Adipose tissue (tissue), 3 donors: ENCODE results near the gene SELENOP. TPM values are rescaled to one million over a fixed set of nuclear protein-coding genes. Genes with fewer than 3 reads are reported as not detected.
"Not testable (repeated sequence)": the region's sequence is repeated elsewhere in the genome, so short reads cannot be mapped to it uniquely, and the experiment has no call there.

Experiments used
- H3K27ac ChIP-seq: one replicate; pipeline ENCODE4 v1.5.1; 2013; ENCODE audit warnings: low read depth, low read length
- WGBS, 3 donors: extraction: QIAGEN DNeasy Blood & Tissue Kit; methylation state at CpG; one replicate each; pipeline ENCODE4 v1.1.7; 2013; 5-methylcytosine and 5-hydroxymethylcytosine counted together
- polyA plus RNA-seq, 3 donors: library from polyadenylated mRNA; stranded (reverse); fragments of 200-250 nt; gene quantifications; one replicate each; pipeline ENCODE4 v1.2.3, GENCODE V29; 2013
- donor health status: healthy with polysubstance abuse.
- donor health status: Bipolar disorder and iron deficiency.
- donor health status: healthy.

SELENOP gene
- polyA plus RNA-seq, 3 donors: 83.3 to 442 (median 228) TPM

DNA sequence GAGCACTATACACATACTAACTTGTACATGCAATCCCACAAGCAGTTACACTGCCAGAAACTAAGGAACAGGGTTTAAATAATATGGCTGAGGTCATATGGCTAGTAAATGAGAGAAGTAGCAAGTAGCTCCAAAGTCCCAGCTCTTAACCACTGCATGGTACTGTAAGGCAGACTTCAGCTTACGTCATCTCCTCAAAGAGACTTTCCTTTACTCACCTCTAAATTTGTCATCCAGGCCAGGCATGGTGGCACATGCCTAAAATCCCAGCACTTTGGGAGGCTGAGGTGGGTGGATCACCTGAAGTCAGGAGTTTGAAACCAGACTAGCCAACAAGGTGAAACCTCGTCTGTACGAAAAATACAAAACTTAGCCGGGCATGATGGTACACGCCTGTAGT lies 20.4 kb upstream of the SELENOP start:
- WGBS, 3 donors: 97 to 99% (median 97%) methylated on average over 5 of the region's 5 CpGs
- no peak overlapping the region for H3K27ac ChIP-seq

DNA sequence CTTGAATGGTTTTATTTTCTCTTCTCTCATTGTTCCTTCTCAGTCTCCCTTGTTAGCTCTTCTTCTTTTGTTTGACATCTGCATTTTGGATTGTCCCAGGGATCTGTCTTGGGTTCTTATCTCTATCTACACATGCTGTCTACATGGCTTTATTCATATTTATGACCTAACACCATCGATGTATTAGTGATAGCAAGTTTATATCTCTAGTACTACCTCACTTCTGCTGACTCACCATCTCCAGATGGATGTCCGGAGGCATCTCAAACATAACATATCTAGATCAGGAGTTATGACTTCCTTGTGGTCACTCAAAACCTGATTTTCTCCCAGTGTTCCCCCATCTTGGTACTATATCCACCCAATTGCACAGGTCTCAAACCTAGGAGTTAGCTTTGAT lies 19.2 kb upstream of the SELENOP start:
- 81 to 87% (median 86%) methylated on average over 2 of the region's 2 CpGs for WGBS, 3 donors
- H3K27ac ChIP-seq: no peak overlapping the region

DNA sequence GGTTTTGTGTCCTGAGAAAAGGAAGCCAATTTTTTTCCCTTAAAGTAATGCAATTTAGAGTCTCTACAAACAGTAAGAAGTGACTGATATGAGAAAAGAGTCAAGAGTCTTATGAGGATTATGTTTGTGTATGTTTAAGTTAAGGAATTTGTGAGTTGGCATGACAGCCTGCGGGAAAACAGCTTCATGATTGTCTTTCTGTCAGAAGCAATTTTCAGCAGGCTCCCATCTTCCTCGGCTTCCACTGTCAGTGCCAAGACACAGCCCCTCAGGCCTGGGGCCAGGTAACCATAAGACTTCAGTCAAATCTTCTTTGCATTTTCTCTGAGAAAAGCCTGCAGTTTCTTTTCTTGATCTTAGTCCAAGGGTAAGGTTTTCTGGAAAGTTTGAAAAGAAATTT lies 17.0 kb upstream of the SELENOP start:
- WGBS, 3 donors: 65 to 72% (median 66%) methylated on average over 2 of the region's 2 CpGs
- H3K27ac ChIP-seq: no peak overlapping the region

DNA sequence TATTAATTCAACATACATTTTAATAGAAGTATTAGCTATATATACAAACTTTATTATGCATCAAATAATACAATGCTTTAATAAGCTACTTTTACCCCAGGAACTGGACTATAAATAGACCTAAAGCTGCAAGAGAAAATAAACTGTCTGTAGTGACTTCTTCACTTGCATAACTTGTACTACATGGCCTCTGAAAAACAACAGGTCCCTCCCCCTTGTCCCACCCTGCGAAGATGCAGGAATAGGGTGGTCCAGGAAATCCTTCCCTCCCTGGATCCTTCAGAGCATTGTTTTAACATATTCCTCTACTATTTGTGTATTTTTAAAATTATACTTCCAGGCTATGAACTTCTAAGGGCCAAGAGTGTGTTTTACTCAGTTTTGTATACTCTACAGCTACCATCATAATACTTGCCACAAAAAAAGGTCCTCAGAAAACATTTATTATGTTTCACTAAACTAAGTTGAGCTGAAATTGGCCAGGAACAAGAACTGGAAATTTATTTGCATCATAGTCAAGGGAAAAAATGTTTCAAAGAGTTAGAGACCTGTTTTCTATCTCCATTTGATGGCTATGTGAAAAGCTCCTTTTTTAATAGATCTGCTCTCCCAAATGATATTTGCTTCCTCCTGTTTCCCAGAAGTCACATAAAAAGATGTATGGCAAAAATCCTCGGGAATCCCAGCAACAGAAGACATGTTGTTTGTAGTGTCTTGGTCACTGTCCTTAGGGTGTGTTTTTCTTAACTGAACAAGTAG lies 15.2 kb upstream of the SELENOP start:
- no peak overlapping the region for H3K27ac ChIP-seq
- 46 to 66% (median 62%) methylated on average over 2 of the region's 2 CpGs for WGBS, 3 donors

DNA sequence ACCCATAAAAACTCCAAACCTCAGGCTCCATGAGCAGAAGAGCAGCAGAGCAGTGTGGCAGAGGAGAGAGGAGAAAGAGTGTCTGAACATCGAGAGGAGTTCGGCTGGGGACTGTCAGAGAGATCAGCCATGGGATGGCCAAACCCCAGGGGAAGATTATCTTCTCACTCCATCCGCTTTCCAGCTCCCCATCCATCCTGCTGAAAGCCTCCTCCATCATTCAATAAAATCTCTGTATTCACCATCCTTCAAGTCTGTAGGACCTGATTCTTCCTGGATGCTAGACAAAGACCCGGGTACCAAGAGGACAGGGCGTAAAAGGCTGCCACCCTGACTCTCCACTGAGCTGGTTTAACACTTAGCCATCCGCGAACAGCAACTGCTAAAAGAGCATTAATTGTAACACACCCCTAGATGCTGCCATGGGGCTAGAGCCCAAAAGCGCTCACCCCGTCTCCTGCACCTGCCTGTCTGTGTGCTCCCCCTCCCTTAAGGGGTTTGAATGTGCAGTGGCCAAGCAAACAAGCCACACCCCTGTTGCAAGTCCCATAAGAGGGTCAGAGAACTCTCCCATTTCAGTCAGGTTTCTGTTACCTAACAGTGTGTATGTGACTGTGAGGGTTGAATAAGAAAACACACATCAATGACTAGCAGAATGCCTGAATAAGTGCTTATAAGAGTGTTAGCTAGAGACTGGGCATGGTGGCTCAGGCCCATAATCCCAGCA lies 13.9 kb upstream of the SELENOP start:
- H3K27ac ChIP-seq: no peak overlapping the region
- WGBS, 3 donors: 83 to 93% (median 89%) methylated on average over 9 of the region's 9 CpGs

DNA sequence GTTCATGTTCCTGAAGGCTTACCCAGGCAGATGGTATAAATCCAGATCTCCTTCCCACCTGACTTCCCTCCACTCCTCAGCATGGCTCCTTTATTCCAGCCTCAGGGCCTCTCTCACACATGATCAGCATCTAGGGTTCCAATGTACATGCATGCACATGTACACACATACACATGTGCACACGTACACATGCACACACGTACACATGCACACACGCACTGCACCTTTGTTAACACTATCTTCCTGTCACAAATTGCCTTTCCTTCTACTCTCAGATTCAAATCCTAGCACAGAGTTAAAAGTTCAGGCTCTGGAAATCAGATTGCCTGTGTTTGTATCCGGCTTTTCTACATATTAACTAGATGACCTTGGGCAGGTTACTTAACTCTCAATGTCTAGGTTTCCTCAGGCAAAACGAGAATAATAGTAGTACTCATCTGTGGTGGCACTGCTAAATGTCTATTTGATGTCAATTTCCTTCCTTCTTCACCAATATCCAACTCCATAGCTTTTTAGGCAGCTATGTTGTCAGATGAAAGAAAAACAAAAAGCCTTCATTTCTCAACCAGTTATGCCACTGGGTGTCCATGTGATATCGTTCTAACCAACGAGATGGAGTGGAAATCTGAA lies 12.8 kb upstream of the SELENOP start:
- WGBS, 3 donors: 20 to 75% (median 68%) methylated on average over 7 of the region's 7 CpGs
- no peak overlapping the region for H3K27ac ChIP-seq

DNA sequence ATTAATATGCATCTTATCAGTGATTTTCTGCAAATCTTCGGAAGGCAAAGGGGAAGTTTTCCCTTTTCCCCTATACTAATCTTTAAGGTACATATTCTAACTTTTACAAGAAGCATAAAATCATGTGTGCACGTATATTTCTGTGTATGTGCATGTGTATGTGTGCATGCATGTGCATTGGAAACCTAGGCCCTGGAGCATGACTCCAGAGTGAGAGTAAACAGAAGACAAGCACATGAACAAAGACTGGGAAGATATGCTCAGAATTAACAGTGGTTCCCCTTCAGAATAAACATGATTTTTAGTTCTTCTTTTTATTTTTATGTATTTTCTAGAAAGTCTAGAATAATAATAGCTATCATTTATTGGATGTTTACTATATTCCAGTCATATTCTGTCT lies 10.9 kb upstream of the SELENOP start:
- 80 to 87% (median 85%) methylated on average over 2 of the region's 2 CpGs for WGBS, 3 donors
- no peak overlapping the region for H3K27ac ChIP-seq

DNA sequence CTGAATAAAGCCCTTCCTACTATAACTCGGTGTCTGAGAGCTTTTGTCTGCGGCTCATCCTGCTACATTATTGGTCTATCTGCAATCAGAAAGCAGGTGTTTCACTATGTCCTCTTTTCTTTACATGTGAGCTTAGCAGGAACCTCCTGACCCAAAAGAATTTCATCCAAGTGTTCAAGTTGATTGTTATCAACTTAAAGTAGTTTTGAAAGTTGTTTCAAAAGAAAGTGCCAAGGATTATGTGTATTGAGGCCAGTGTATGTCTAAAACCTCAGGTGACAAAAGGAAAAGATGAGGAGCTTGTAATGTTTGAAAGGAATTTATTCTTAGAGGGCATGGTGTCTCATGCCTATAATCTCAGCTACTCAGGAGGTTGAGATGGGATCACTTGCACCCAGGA lies 8.1 kb upstream of the SELENOP start:
- WGBS, 3 donors: 47 to 97% (median 72%) methylated on average over 2 of the region's 2 CpGs
- no peak overlapping the region for H3K27ac ChIP-seq

DNA sequence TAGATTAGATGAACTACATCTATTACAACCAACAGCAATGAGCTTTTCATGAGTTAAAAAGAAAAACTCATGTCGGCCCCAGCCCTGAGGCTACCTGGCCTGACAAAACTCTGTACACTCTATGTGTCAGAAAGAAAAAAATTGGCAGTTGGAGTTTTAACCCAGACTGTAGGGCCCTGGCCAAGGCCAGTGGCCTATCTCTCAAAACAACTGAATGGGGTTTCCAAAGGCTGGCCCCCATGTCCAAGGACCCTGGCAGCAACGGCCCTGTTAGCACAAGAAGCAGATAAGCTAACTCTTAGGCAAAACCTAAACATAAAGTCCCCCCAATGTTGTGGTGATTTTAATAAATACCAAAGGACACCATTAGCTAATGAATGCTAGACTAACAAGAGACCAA lies 4.9 kb upstream of the SELENOP start:
- H3K27ac ChIP-seq: not testable (repeated sequence)
- WGBS, 3 donors: 49 to 96% (median 91%) methylated on average over 2 of the region's 2 CpGs

DNA sequence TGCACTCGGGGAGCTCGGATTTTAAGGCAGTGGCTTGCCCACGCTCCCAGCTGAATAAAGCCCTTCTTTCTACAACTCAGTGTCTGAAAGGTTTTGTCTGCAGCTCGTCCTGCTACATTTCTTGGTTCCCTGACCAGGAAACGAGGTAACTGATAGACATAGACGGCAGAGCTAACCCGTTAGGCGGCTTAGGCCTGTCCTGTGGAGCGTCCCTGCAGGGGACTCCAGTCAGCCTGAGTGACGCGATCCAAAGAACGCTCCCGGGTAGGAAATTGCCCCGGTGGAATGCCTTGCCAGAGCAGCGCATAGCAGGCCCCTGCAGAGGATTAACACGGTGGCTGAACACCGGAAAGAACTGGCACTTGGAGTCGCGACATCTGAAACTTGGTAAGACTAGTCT lies 1.8 kb upstream of the SELENOP start:
- 77 to 92% (median 92%) methylated on average over 19 of the region's 19 CpGs for WGBS, 3 donors
- no peak overlapping the region for H3K27ac ChIP-seq

DNA sequence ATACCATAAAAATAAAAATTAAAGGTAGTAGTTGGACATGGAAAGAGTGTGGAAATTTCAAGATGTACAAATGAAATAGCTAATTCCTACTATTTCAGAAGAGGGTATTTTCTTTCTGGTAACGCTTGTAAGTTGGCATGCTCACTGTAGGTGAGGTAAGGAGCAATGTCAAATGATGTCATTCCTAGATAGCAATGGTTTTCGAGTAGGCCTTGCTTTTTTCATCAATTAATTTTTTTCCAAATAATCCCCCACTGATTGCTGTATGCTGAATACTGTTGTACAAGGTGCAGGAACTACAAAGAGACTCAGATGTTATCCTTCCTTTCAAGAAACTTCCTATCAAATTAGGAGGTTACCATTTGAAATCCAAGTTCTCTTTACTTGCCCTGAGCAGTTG lies 928 bp upstream of the SELENOP start:
- no peak overlapping the region for H3K27ac ChIP-seq
- WGBS, 3 donors: 45 to 78% (median 70%) methylated on average over 2 of the region's 2 CpGs

DNA sequence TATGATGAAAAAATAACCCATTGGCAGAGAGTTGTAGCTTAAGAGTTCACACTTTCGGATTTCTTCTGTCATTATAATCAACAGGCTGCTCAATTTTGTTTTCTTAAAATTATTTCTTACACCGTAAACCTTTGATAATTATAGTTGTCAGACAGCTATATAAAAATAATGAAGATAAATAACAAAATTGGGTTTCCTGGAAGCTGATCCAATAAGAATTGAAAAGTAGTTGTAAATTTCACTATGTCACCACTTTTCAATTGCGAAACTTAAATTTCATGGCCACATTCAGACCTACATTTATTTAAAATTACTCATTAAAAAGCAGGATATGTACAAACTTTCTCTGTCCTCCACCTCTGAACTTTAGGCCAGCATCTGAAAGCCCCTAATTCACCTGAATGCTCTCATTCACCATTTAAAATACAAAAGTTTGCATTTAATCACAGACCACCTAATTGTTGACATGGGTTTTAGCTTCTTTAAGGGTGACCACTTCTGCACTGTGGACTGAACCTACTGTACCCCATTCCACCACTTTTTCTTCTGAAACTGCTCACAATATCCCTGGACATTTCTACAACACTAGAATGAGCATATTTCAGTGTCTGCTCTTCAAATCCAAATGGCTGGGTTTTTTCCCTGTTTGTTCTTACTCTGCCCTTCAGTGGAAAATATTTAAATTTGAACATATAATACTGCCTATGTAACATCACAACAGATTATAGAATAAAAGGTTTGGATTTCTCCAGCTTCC lies 680 bp downstream of the SELENOP start:
- H3K27ac ChIP-seq: no peak overlapping the region
- 14 to 26% (median 19%) methylated on average over 3 of the region's 3 CpGs for WGBS, 3 donors

DNA sequence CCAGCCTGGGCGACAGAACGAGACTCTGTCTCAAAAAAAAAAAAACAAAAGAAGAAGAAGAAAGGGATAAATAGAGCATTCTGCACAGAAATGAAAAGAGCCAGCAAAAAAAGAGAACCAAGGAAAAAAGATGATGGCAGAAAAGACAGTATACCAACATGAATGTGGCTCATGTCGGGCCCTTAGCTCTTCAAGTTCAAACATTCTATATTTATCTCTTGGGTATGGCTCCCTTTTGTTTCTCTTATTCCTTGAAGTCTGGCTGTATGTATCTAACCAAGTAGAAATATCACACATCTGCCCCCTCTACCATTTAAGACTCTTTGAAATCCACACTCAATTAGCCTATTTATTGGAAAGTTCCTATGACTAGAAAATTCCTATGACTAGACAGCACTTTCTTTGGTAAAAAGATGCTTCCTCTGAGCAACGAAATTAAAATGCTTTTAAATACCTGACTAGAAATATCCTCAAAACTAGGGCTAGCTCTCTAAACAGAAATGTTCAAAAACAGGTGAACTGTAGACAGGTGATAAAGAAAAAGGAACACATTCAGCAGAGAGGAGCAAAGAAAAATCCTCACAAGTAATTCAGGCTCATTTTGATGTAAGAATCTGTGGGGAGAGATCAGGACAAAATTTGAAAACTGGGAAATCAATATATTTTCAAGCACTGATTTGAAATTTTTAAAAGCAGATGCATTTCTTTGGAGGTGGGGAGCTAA lies 2.6 kb downstream of the SELENOP start:
- 64 to 68% (median 65%) methylated on average over 4 of the region's 4 CpGs for WGBS, 3 donors
- H3K27ac ChIP-seq: no peak overlapping the region

DNA sequence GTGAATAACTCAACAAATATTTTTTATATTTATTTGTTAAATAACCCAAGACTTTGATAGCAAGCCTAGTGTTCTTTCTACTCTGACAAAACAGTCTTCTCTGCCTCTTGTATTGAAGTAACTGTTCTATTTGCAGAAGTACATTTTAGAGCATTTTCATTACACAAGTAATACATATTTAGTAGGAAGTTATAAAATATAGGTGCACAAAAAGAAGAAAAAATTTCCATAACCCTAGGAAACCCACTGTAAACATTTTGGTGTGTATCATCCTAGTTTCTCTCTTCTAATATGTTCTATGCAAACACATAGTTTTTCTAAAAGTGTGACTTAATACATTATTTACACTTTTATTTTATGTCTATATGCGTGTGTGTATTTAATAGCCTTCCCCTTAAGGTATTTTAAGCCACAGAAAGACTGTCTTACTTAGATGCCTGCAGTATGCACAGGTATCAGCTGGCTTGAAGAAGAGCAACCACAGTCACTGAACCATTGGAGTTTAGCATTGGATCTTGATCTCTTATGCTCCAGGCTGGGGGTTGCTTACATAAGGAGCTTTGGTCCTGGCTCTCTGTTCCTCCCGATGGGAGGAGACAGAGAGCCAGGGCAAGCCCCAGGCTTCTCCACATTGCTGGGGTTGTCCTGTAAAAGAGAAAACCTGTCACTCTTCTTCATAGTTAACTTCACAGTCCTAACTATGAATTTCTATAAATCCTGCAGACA lies 3.8 kb downstream of the SELENOP start:
- H3K27ac ChIP-seq: no peak overlapping the region

DNA sequence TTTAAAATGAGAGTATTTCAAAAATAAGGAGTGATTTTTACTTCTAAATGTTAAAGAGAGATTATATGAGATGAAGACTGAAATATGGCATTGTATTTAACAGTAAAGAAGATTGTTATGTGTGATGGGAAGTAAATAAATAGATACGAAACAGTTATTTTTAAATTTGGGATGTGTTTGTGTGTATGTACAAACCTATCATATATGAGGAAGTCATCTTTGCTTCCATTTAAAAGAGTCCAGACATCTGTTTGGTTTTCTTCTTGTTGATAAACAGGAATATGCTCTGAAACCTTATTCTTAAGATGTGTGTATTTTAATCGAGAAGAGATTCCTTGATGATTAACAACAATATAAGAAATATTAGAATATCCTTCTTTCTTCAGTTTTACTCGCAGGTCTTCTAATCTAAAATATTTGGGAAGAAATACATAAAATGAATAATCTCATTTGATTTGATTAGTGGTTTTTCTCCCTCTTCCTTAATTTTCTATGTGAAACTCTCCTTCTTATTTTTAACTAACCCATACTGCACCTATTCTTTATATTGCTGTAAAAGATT lies 4.9 kb downstream of the SELENOP start:
- 89 to 90% (median 90%) methylated on average over 3 of the region's 3 CpGs for WGBS, 3 donors
- no peak overlapping the region for H3K27ac ChIP-seq

More for the DNA sequence above, 3.8 kb downstream of the SELENOP start:
- WGBS, 3 donors: 47 to 64% (median 56%) methylated on average over 2 of the region's 2 CpGs

DNA sequence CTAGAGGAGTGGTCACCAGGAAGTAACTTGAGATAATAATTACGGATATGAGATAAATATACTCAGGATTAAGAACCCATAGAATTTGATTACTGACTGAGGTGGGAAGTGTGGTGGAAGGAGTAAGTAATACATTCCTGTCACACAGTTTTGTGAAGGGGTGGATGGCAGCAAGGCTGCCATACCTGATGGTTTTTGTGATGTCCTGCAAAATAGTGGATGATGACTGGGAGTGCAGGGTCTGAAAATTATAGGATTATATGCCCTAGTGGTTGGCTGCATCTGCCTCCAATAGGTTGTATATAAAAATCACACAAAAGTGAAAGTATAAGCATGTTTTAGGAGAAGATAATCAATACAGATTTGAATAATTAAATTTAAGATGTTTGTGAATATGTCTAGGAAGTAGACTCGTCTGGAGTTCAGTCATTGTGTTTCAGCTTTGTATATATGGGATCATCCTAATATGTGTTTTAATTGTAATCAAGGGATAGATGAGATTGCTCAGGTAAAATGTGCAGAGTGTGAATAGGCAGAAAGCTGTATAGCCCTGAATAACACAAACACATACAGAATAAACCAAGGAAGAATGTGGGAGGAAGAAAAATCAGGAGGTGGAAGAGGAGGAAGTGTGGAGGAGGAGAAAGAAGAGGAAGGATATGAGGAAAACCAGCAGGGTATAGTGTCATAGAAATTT lies 5.5 kb downstream of the SELENOP start:
- no peak overlapping the region for H3K27ac ChIP-seq
- 43 to 72% (median 65%) methylated on average over 2 of the region's 2 CpGs for WGBS, 3 donors
